Activated CD4-positive, alpha-beta memory T cell treated with anti-CD3 and anti-CD28 coated beads, Interleukin-2, amount 10 ng/mL, durations not matched to agents 7 days and 5 days (primary cell): ENCODE results near the gene RBM34. TPM values are rescaled to one million over a fixed set of nuclear protein-coding genes. Genes with fewer than 3 reads are reported as not detected.
"Not testable (repeated sequence)": the region's sequence is repeated elsewhere in the genome, so short reads cannot be mapped to it uniquely, and the experiment has no call there.

ENCODE experiments used
- CTCF ChIA-PET: fragments of 350-600 bp; sonication (Branson Sonifier 250); formaldehyde crosslinking; loops from one replicate; lab custom pipeline; 2021; ENCODE audit warnings: antibody characterized with exemption, inconsistent platforms; lab: Charles Lee
- POLR2A ChIA-PET: fragments of 350-600 bp; sonication (Branson Sonifier 250); formaldehyde crosslinking; loops from one replicate; lab custom pipeline; 2021; ENCODE audit warnings: antibody characterized with exemption; lab: Charles Lee
- DNase-seq: peaks from one replicate; pipeline ENCODE4 v3.0.0-alpha.2; 2020
- H3K27ac Mint-ChIP-seq: one replicate; pipeline ENCODE4 v1.8.0; 2021; ENCODE audit warnings: mild to moderate bottlenecking, mixed read lengths
- H3K27me3 Mint-ChIP-seq: one replicate; pipeline ENCODE4 v1.8.0; 2021; ENCODE audit warnings: mixed read lengths
- H3K36me3 Mint-ChIP-seq: one replicate; pipeline ENCODE4 v1.8.0; 2021; ENCODE audit warnings: low read depth, mixed read lengths
- H3K4me1 Mint-ChIP-seq: one replicate; pipeline ENCODE4 v1.8.0; 2021; ENCODE audit warnings: mixed read lengths
- H3K4me3 Mint-ChIP-seq: one replicate; pipeline ENCODE4 v1.8.0; 2021; ENCODE audit warnings: mild to moderate bottlenecking, mixed read lengths
- H3K9me3 Mint-ChIP-seq: one replicate; pipeline ENCODE4 v1.8.0; 2021; ENCODE audit warnings: mixed read lengths
- total RNA-seq, 2 experiments: library from RNA; stranded (reverse); gene quantifications; one replicate each; pipeline ENCODE4 v1.2.3, GENCODE V29; 2021

RBM34 gene
- total RNA-seq, 2 experiments from 2014 or later, result 95.7 to 102 TPM

- H3K9me3 Mint-ChIP-seq, result no peaks in the 10 kb centered on the region
- ChIA-PET CTCF (interaction anchor here (1.0 kb wide), 1 partner anchor 240 kb away, joined by 5 read pairs; no protein-coding TSS in a partner anchor), POLR2A (no interaction called here)
- DNase-seq, result no peak
- H3K27ac Mint-ChIP-seq, result no peak overlapping the region
- H3K27me3 Mint-ChIP-seq, result no peaks in the 10 kb centered on the region
- peaks cover 61% of the 10 kb centered on the region for H3K36me3 Mint-ChIP-seq
- peaks cover 5% of the 10 kb centered on the region for H3K4me1 Mint-ChIP-seq
- no peak overlapping the region for H3K4me3 Mint-ChIP-seq
These were observed 15.4 kb upstream of the RBM34 start for GRCh38 chr1:235176486-235176885.

DNA sequence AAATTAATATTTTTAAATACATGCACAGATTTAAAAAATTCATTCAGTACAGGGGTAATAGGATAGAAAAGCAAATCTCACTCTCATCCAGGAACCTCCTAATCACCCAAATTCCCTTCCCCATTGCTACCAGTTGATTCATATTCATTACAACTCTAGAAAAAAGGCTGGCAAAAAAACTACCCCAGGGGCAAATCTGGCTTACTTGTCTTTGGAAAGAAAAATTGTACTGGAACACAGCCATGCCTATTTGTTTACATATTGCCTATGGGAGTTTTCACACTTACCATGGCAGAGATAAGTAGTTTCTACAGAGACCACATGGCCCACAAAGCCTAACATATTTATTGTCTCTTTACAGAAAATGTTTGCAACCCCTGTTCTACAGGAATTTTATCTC lies 8.9 kb upstream of the RBM34 start:
- Mint-ChIP-seq H3K4me1 (no peaks in the 10 kb centered on the region), H3K27me3 (no peaks in the 10 kb centered on the region), H3K9me3 (no peaks in the 10 kb centered on the region), H3K27ac (no peak overlapping the region), H3K36me3 (peaks cover 55% of the 10 kb centered on the region), H3K4me3 (no peak overlapping the region)
- ChIA-PET CTCF (no interaction called here), POLR2A (interaction anchor here (1.9 kb wide), 1 partner anchor 10 kb away, joined by 10 read pairs; the partner anchor contains the start of gene RBM34)
- DNase-seq, result no peak

DNA sequence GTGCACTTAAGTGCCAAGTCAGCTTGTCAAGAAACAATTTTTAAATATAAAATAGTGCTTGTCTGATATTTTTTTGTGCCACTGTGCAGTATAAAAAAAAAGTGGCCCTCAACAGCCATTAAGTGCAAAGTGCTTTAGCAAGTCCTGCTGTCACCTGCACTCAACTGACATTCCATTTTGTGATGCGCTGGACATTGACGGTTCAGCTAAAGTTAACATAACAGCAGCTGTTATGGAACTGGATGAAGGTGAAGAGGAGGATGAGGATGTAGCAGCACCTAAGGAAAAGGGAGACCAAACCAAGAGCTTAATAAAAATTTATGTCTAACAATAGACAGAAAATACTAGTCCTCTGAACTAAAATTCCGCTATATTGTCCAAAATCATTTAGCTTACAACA lies 7.3 kb upstream of the RBM34 start:
- H3K27ac Mint-ChIP-seq, result no peak overlapping the region
- peaks cover 3% of the 10 kb centered on the region for H3K9me3 Mint-ChIP-seq
- CTCF ChIA-PET, result interaction anchor here (0.6 kb wide), 1 partner anchor 16 kb away, joined by 3 read pairs; no protein-coding TSS in a partner anchor
- POLR2A ChIA-PET, result interaction anchor here (1.3 to 1.9 kb wide), 2 partner anchors 9 to 199 kb away, joined by 3 to 10 read pairs; partner anchors contain the start of genes RBM34 and TBCE
- no peaks in the 10 kb centered on the region for H3K4me1 Mint-ChIP-seq
- H3K4me3 Mint-ChIP-seq, result no peak overlapping the region
- peaks cover 50% of the 10 kb centered on the region for H3K36me3 Mint-ChIP-seq
- DNase-seq, result no peak
- no peaks in the 10 kb centered on the region for H3K27me3 Mint-ChIP-seq

GRCh38 chr1:235161685-235162327 lies 756 bp upstream of the RBM34 start:
- Mint-ChIP-seq H3K27ac (peak overlapping the region; percentile 95), H3K36me3 (peaks cover 24% of the 10 kb centered on the region), H3K4me3 (peak overlapping the region; percentile 98), H3K9me3 (peaks cover 3% of the 10 kb centered on the region), H3K27me3 (no peaks in the 10 kb centered on the region), H3K4me1 (peaks cover 26% of the 10 kb centered on the region)
- DNase-seq, result no peak
- POLR2A ChIA-PET, result interaction anchor here (0.6 to 3.5 kb wide), 26 partner anchors 8 to 561 kb away, joined by 3 to 36 read pairs (median 5); partner anchors contain the start of genes ARID4B, B3GALNT2, GGPS1 and TOMM20
- CTCF ChIA-PET, result interaction anchor here (0.6 to 1.9 kb wide), 5 partner anchors 12 to 666 kb away, joined by 3 to 5 read pairs (median 4); no protein-coding TSS in a partner anchor

- H3K36me3 Mint-ChIP-seq, result peaks cover 24% of the 10 kb centered on the region
- H3K4me1 Mint-ChIP-seq, result peaks cover 26% of the 10 kb centered on the region
- no peak for DNase-seq
- H3K27ac Mint-ChIP-seq, result peak overlapping the region; percentile 95
- ChIA-PET CTCF (interaction anchor here (0.7 to 1.9 kb wide), 10 partner anchors 11 to 661 kb away, joined by 3 to 19 read pairs (median 4); no protein-coding TSS in a partner anchor), POLR2A (interaction anchor here (0.6 to 3.5 kb wide), 43 partner anchors 8 to 682 kb away, joined by 3 to 36 read pairs (median 4); partner anchors contain the start of genes ARID4B, B3GALNT2, GGPS1 and IRF2BP2)
- peak overlapping the region; percentile 98 for H3K4me3 Mint-ChIP-seq
- H3K9me3 Mint-ChIP-seq, result peaks cover 3% of the 10 kb centered on the region
- no peaks in the 10 kb centered on the region for H3K27me3 Mint-ChIP-seq
These were observed 580 bp downstream of the RBM34 start for GRCh38 chr1:235160383-235160956.

DNA sequence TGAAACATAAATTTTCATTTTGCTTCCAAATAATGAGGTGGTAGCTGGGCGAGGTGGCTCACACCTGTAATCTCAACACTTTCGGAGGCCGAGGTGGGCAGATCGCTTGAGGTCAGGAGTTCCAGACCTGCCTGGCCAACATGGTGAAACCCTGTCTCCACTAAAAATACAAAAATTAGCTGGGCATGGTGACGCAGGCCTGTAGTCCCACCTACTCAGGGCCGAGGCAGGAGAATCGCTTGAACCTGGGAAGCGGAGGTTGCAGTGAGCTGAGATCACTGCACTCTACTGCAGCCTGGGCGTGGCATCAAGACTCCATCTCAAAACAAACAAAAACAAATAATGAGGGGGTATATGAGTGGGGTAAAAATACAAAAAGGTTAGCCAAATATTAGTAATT lies 1.1 kb downstream of the RBM34 start:
- Mint-ChIP-seq H3K27ac (peak overlapping the region; percentile 95), H3K4me3 (peak overlapping the region; percentile 98), H3K4me1 (peaks cover 26% of the 10 kb centered on the region), H3K36me3 (peaks cover 22% of the 10 kb centered on the region)
- H3K9me3 Mint-ChIP-seq, DNase-seq, H3K27me3 Mint-ChIP-seq: not testable (repeated sequence)
- CTCF ChIA-PET, result interaction anchor here (0.9 to 1.9 kb wide), 4 partner anchors 12 to 345 kb away, joined by 3 to 19 read pairs (median 4); no protein-coding TSS in a partner anchor
- POLR2A ChIA-PET, result interaction anchor here (1.0 to 3.5 kb wide), 12 partner anchors 9 to 548 kb away, joined by 3 to 36 read pairs (median 6); partner anchors contain the start of genes ARID4B, GGPS1 and TOMM20

GRCh38 chr1:235159284-235159683 lies 1.8 kb downstream of the RBM34 start:
- H3K27ac Mint-ChIP-seq, DNase-seq, H3K27me3 Mint-ChIP-seq, H3K9me3 Mint-ChIP-seq: not testable (repeated sequence)
- peaks cover 24% of the 10 kb centered on the region for H3K36me3 Mint-ChIP-seq
- CTCF ChIA-PET, result interaction anchor here (0.7 to 1.1 kb wide), 2 partner anchors 172 to 256 kb away, joined by 4 to 6 read pairs; no protein-coding TSS in a partner anchor
- peaks cover 30% of the 10 kb centered on the region for H3K4me1 Mint-ChIP-seq
- POLR2A ChIA-PET, result interaction anchor here (0.7 to 2.8 kb wide), 5 partner anchors 10 to 751 kb away, joined by 3 to 25 read pairs (median 10); partner anchors contain the start of genes ARID4B and GGPS1
- H3K4me3 Mint-ChIP-seq, result peak overlapping the region; percentile 98

GRCh38 chr1:235158680-235159079 lies 2.4 kb downstream of the RBM34 start:
- Mint-ChIP-seq H3K36me3 (peaks cover 27% of the 10 kb centered on the region), H3K4me3 (peak overlapping the region; percentile 9), H3K4me1 (peaks cover 31% of the 10 kb centered on the region), H3K27ac (no peak overlapping the region), H3K9me3 (no peaks in the 10 kb centered on the region), H3K27me3 (no peaks in the 10 kb centered on the region)
- DNase-seq, result no peak
- ChIA-PET POLR2A (interaction anchor here (0.7 to 2.8 kb wide), 3 partner anchors 10 to 750 kb away, joined by 3 to 10 read pairs (median 3); no protein-coding TSS in a partner anchor), CTCF (interaction anchor here (0.7 to 1.1 kb wide), 2 partner anchors 173 to 257 kb away, joined by 4 to 6 read pairs; no protein-coding TSS in a partner anchor)

DNA sequence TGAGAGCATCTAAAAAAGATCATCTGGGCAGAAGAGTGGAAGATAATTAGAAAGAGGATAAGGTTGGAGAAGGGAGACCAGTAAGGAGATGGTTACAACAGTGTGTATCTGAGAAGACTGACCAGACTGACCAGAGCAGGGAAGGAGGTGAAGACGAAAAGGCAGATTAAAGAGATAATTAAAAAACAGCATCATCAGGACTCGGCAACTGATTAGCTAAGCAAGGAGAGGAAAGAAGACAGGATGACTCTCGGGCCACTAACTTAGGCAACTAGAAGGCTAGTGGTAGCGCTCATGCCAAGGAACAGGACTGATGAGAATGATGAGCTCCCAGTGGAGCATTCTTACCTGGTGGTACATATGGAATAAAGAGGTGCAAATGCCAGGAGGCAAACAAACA lies 3.9 kb downstream of the RBM34 start:
- POLR2A ChIA-PET, result interaction anchor here (0.6 to 1.6 kb wide), 3 partner anchors 13 to 28 kb away, joined by 3 to 6 read pairs (median 4); partner anchors contain the start of gene TOMM20
- no peaks in the 10 kb centered on the region for H3K9me3 Mint-ChIP-seq
- CTCF ChIA-PET, result interaction anchor here (1.0 to 1.7 kb wide), 3 partner anchors 10 to 260 kb away, joined by 3 to 6 read pairs (median 4); no protein-coding TSS in a partner anchor
- no peaks in the 10 kb centered on the region for H3K27me3 Mint-ChIP-seq
- no peak for DNase-seq
- H3K27ac Mint-ChIP-seq, result no peak overlapping the region
- peaks cover 41% of the 10 kb centered on the region for H3K36me3 Mint-ChIP-seq
- no peak overlapping the region for H3K4me3 Mint-ChIP-seq
- H3K4me1 Mint-ChIP-seq, result peaks cover 30% of the 10 kb centered on the region

- DNase-seq, result no peak
- H3K9me3 Mint-ChIP-seq, result no peaks in the 10 kb centered on the region
- H3K27ac Mint-ChIP-seq, result no peak overlapping the region
- CTCF ChIA-PET, result interaction anchor here (1.0 to 1.7 kb wide), 5 partner anchors 10 to 260 kb away, joined by 3 to 6 read pairs (median 3); partner anchors contain the start of gene TOMM20
- no peaks in the 10 kb centered on the region for H3K27me3 Mint-ChIP-seq
- H3K36me3 Mint-ChIP-seq, result peaks cover 41% of the 10 kb centered on the region
- H3K4me1 Mint-ChIP-seq, result peaks cover 26% of the 10 kb centered on the region
- POLR2A ChIA-PET, result interaction anchor here (1.3 to 1.6 kb wide), 2 partner anchors 12 to 28 kb away, joined by 3 to 6 read pairs; partner anchors contain the start of gene TOMM20
- no peak overlapping the region for H3K4me3 Mint-ChIP-seq
These were observed 4.3 kb downstream of the RBM34 start for GRCh38 chr1:235156740-235157139.

GRCh38 chr1:235156265-235156664 lies 4.8 kb downstream of the RBM34 start:
- ChIA-PET POLR2A (interaction anchor here (1.6 kb wide), 1 partner anchor 12 kb away, joined by 6 read pairs; no protein-coding TSS in a partner anchor), CTCF (interaction anchor here (0.5 to 1.7 kb wide), 7 partner anchors 11 to 261 kb away, joined by 3 to 6 read pairs (median 3); partner anchors contain the start of gene TOMM20)
- H3K36me3 Mint-ChIP-seq, result peaks cover 45% of the 10 kb centered on the region
- H3K27ac Mint-ChIP-seq, result no peak overlapping the region
- H3K27me3 Mint-ChIP-seq, result no peaks in the 10 kb centered on the region
- H3K9me3 Mint-ChIP-seq, result no peaks in the 10 kb centered on the region
- no peak overlapping the region for H3K4me3 Mint-ChIP-seq
- no peak for DNase-seq
- peaks cover 27% of the 10 kb centered on the region for H3K4me1 Mint-ChIP-seq

DNA sequence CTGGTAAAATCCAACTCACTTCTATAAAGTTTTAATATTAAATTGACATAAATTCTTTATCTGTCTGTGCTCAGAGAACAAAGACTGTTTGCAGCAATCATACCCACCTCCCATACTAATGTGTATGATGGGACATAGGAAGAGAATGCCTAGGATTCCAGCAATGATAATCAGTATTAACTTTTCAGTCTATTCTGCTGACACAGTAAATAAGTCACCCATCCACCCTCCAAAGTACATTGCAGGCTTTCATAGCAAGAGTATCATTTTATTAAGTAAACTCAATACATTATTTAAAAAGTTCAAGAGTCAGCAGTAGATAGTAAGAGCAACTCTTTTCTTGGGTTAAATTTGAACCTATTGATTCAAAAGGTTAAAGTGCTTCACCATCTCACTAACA lies 8.8 kb downstream of the RBM34 start:
- no peak for DNase-seq
- ChIA-PET POLR2A (interaction anchor here (1.6 kb wide), 1 partner anchor 15 kb away, joined by 3 read pairs; no protein-coding TSS in a partner anchor), CTCF (interaction anchor here (0.8 kb wide), 1 partner anchor 17 kb away, joined by 3 read pairs; no protein-coding TSS in a partner anchor)
- Mint-ChIP-seq H3K9me3 (no peaks in the 10 kb centered on the region), H3K27me3 (no peaks in the 10 kb centered on the region), H3K27ac (no peak overlapping the region), H3K4me3 (no peak overlapping the region), H3K36me3 (peaks cover 60% of the 10 kb centered on the region), H3K4me1 (peaks cover 25% of the 10 kb centered on the region)
